K562 (cell line): ENCODE measurements around the gene HSPA6. TPM values are rescaled to one million over a fixed set of nuclear protein-coding genes. Genes with fewer than 3 reads are reported as not detected.

Experiments used
- BCOR ChIP-seq: fragments of 450-650 bp; IDR thresholded peaks from 2 replicates; pipeline ENCODE4 v1.6.1; 2016
- BDP1 ChIP-seq: IDR thresholded peaks from 3 replicates; pipeline ENCODE4 v1.6.1; 2011; ENCODE audit not compliant: insufficient read length, insufficient read depth
- CEBPG ChIP-seq, 3 experiments: fragments of 200-800 bp in 1 of 3; sonication (Bioruptor generic) in 1 of 3; sonication (generic) in 1 of 3; formaldehyde crosslinking in 1 of 3; IDR thresholded peaks in 2 of 3; conservative IDR thresholded peaks in 1 of 3; 2 replicates each; pipeline versions ENCODE4 v1.6.1 to v1.8.0; 2016 to 2022; ENCODE audit warnings: missing compliant biosample characterization in 2 of 3, missing genetic modification characterization in 2 of 3, mild to moderate bottlenecking in 1 of 3, missing genetic modification reagents in 1 of 3
- DMBX1 ChIP-seq: fragments of 250-450 bp; sonication (Bioruptor Pico); IDR thresholded peaks from 2 replicates; pipeline ENCODE4 v1.8.0; 2022; ENCODE audit warnings: inconsistent platforms, mild to moderate bottlenecking, moderate library complexity, borderline replicate concordance
- DPF2 ChIP-seq: fragments of 450-650 bp; IDR thresholded peaks from 2 replicates; pipeline ENCODE4 v1.6.1; 2016
- GATAD2B ChIP-seq: fragments of 450-650 bp; IDR thresholded peaks from 2 replicates; pipeline ENCODE4 v1.6.1; 2017; ENCODE audit warnings: mild to moderate bottlenecking, borderline replicate concordance
- KLF13 ChIP-seq: fragments of 450-650 bp; IDR thresholded peaks from 2 replicates; pipeline ENCODE4 v1.6.1; 2016; ENCODE audit warnings: missing genetic modification characterization, low read depth, mild to moderate bottlenecking, missing compliant biosample characterization, moderate library complexity, borderline replicate concordance
- L3MBTL2 ChIP-seq: fragments of 450-650 bp; IDR thresholded peaks from 2 replicates; pipeline ENCODE4 v1.6.1; 2016; ENCODE audit warnings: mild to moderate bottlenecking, moderate library complexity
- MEF2A ChIP-seq: IDR thresholded peaks from 2 replicates; pipeline ENCODE4 v1.6.1; 2011; ENCODE audit warnings: low read depth, mild to moderate bottlenecking, low read length, moderate library complexity; ENCODE audit not compliant: control insufficient read depth
- NR1H2 ChIP-seq: sonication (generic); formaldehyde crosslinking; IDR thresholded peaks from 2 replicates; pipeline ENCODE4 v1.4.0; 2020; ENCODE audit warnings: mild to moderate bottlenecking, missing genetic modification reagents
- PHF21A ChIP-seq: fragments of 450-650 bp; IDR thresholded peaks from 2 replicates; pipeline ENCODE4 v1.6.1; 2017; ENCODE audit warnings: low read depth, borderline replicate concordance
- POLR3G ChIP-seq: IDR thresholded peaks from 2 replicates; pipeline ENCODE4 v1.6.1; 2011; ENCODE audit not compliant: insufficient read length, insufficient replicate concordance; ENCODE audit errors: extremely low read depth
- SMARCA5 ChIP-seq: fragments of 450-650 bp; IDR thresholded peaks from 2 replicates; pipeline ENCODE4 v1.6.1; 2016
- TCF3 ChIP-seq: sonication (generic); formaldehyde crosslinking; IDR thresholded peaks from 2 replicates; pipeline ENCODE4 v1.4.0; 2020; ENCODE audit warnings: mild to moderate bottlenecking, missing genetic modification reagents
- YY1 ChIP-seq, 3 experiments: IDR thresholded peaks; 2 replicates each; pipeline ENCODE4 v1.6.1; 2011; ENCODE audit warnings: low read length in 2 of 3, mild to moderate bottlenecking in 2 of 3, moderate library complexity in 2 of 3, borderline replicate concordance in 1 of 3, control low read depth in 1 of 3, low read depth in 1 of 3; ENCODE audit not compliant: insufficient read depth in 3 of 3, insufficient replicate concordance in 2 of 3, control insufficient read depth in 1 of 3, insufficient read length in 1 of 3; ENCODE audit errors: extremely low read depth in 1 of 3
- ZBTB17 ChIP-seq: fragments of 450-650 bp; formaldehyde crosslinking; IDR thresholded peaks from 2 replicates; pipeline ENCODE4 v1.4.0; 2020; ENCODE audit warnings: mild to moderate bottlenecking
- polyA plus RNA-seq, 8 experiments: library from polyadenylated mRNA; depleted of rRNA in 4 of 8; stranded (reverse) in 5 of 8; unstranded in 3 of 8; fragments of >200 nt; fragmentation: Nextera tagmentation in 2 of 8; fragmentation: Illumina TruSeq in 1 of 8; extraction: Ambion mirVana in 2 of 8; extraction: Trizol in 1 of 8; gene quantifications; 2 replicates each; pipeline versions ENCODE4 v1.2.1 to v1.2.3, GENCODE V29; 2011 to 2014; ENCODE audit warnings: inconsistent platforms in 1 of 8, missing spikeins in 1 of 8
- total RNA-seq, 7 experiments: library from RNA; depleted of rRNA in 6 of 7; stranded (reverse); fragments of >200 nt in 6 of 7; fragmentation: Illumina TruSeq in 2 of 7; extraction: Trizol in 2 of 7; gene quantifications; 2 replicates each; pipeline versions ENCODE4 v1.2.1 to v1.2.3, GENCODE V29; 2011 to 2021; ENCODE audit warnings: low replicate concordance in 1 of 7
- TF ChIP-seq, protein P1 (sequence below), 3 experiments: IDR thresholded peaks in 2 of 3; conservative IDR thresholded peaks in 1 of 3; 2 replicates each; pipeline ENCODE4 v1.5.1; 2011 to 2012; ENCODE audit warnings: low read length in 3 of 3, mild to moderate bottlenecking in 3 of 3, control low read depth in 2 of 3, improper control_type of control experiment in 1 of 3, inconsistent platforms in 1 of 3, low read depth in 1 of 3, mixed read lengths in 1 of 3, moderate library complexity in 1 of 3; ENCODE audit not compliant: insufficient read depth in 2 of 3
- TF ChIP-seq, protein P2 (sequence below): sonication (generic); formaldehyde crosslinking; IDR thresholded peaks from 2 replicates; pipeline ENCODE4 v1.8.0; 2022; ENCODE audit warnings: missing genetic modification reagents, mild to moderate bottlenecking, moderate library complexity, borderline replicate concordance

Gene HSPA6
- total and polyA plus RNA-seq, 9 of the 15 experiments (the other 6 are each of a cell fraction or from before 2014, with no cell fraction given), result 0.15 to 10.0 (median 2.4) TPM

DNA sequence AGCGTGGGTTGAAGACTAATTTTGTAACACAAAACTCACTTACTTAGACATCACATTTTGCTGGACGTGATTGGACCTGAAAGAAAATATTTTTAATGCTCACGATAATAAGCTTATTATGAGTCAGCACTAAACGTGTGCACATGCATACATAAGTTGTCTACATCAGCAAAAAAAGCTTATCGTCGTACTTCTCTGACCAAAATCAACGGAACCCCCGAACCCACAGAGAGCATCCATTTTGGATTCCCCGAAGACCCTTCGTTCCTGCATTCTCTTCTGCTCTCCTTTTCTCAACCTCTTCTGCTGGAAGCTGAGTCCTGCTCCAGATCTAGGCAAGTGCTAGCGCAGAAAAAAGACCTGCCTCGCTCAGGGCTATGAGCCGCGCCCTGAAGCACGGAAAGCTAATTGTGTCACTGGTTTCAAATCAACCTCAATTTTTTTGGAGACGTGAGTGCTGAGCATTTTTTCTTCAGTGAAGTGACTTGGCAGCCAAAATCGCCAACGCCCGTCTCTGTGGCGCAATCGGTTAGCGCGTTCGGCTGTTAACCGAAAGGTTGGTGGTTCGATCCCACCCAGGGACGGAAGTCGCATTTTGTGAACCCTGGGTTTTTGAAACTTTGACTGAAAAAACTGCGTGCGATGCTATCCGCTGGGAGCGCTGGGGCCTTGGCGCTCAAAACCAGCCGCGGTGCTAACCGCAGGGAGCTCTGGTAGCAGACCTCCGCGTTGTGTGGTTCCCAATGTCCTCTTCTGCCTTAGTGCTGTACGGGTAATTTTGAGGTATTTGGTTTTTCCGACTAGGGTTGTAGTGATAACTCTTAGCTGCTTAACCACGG, 15.6 kb downstream of the HSPA6 start (continued):
- TF ChIP-seq MEF2A (0 out of 2 replicates have a peak, but pooled peaks have one; percentile 16), POLR3G (peak; percentile 40), SMARCA5 (peak; percentile 71; the same call in 1 of the 2 replicates), GATAD2B (peak; percentile 24; the same call in 1 of the 2 replicates), L3MBTL2 (peak; percentile 74; the same call in 1 of the 2 replicates), PHF21A (0 out of 2 replicates have a peak, but pooled peaks have one; percentile 14), CEBPG (CRISPR knock-in tag; IDR thresholded peaks at IDR 0.05) (peak; percentile 97), CEBPG (tag; conservative IDR thresholded peaks at IDR 0.05 in 1 of 2, IDR thresholded peaks at IDR 0.05 in 1 of 2) (peak; percentile 95 to 96), BDP1 (peak; percentile 65), TCF3 (CRISPR knock-in tag) (peak; percentile 44; the same call in 1 of the 2 replicates), KLF13 (tag) (0 out of 2 replicates have a peak, but pooled peaks have one; percentile 9), DMBX1 (CRISPR knock-in tag) (0 out of 2 replicates have a peak, but pooled peaks have one; percentile 29), DPF2 (peak; percentile 13; the same call in 1 of the 2 replicates), ZBTB17 (CRISPR knock-in tag) (0 out of 2 replicates have a peak, but pooled peaks have one; percentile 55), BCOR (peak; percentile 75; the same call in 1 of the 2 replicates), YY1 (IDR thresholded peaks at IDR 0.05; ENCODE audit: borderline replicate concordance in 1 of 3, control insufficient read depth in 1 of 3, extremely low read depth in 1 of 3, insufficient read depth in 3 of 3, insufficient read length in 1 of 3, insufficient replicate concordance in 2 of 3, low read depth in 1 of 3, low read length in 2 of 3) (peak in 2 of 3 experiments; percentile 36 to 84), NR1H2 (CRISPR knock-in tag) (0 out of 2 replicates have a peak, but pooled peaks have one; percentile 28)
- TF ChIP-seq, protein P1, sequence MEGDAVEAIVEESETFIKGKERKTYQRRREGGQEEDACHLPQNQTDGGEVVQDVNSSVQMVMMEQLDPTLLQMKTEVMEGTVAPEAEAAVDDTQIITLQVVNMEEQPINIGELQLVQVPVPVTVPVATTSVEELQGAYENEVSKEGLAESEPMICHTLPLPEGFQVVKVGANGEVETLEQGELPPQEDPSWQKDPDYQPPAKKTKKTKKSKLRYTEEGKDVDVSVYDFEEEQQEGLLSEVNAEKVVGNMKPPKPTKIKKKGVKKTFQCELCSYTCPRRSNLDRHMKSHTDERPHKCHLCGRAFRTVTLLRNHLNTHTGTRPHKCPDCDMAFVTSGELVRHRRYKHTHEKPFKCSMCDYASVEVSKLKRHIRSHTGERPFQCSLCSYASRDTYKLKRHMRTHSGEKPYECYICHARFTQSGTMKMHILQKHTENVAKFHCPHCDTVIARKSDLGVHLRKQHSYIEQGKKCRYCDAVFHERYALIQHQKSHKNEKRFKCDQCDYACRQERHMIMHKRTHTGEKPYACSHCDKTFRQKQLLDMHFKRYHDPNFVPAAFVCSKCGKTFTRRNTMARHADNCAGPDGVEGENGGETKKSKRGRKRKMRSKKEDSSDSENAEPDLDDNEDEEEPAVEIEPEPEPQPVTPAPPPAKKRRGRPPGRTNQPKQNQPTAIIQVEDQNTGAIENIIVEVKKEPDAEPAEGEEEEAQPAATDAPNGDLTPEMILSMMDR (IDR thresholded peaks at IDR 0.05 in 2 of 3, conservative IDR thresholded peaks at IDR 0.05 in 1 of 3; ENCODE audit: insufficient read depth in 2 of 3, low read depth in 1 of 3, low read length in 3 of 3), result peak; percentile 28 to 49 (median 45); a peak in 4 of 6 replicates
- TF ChIP-seq, protein P2, sequence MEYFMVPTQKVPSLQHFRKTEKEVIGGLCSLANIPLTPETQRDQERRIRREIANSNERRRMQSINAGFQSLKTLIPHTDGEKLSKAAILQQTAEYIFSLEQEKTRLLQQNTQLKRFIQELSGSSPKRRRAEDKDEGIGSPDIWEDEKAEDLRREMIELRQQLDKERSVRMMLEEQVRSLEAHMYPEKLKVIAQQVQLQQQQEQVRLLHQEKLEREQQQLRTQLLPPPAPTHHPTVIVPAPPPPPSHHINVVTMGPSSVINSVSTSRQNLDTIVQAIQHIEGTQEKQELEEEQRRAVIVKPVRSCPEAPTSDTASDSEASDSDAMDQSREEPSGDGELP (CRISPR knock-in tag), result peak; percentile 81
